HepG2 (cell line): ENCODE measurements around the gene DHX29. TPM values are rescaled to one million over a fixed set of nuclear protein-coding genes. Genes with fewer than 3 reads are reported as not detected.

Experiments used
- ARHGAP35 ChIP-seq: sonication (generic); formaldehyde crosslinking; IDR thresholded peaks from 2 replicates; pipeline ENCODE4 v1.9.0; 2022; ENCODE audit warnings: mild to moderate bottlenecking, inconsistent platforms, moderate library complexity, missing genetic modification reagents, borderline replicate concordance
- FOXM1 ChIP-seq: sonication (generic); formaldehyde crosslinking; IDR thresholded peaks from 2 replicates; pipeline ENCODE4 v1.5.0; 2020; ENCODE audit warnings: missing genetic modification reagents
- FOXP1 ChIP-seq, 2 experiments: fragments of 450-650 bp in 1 of 2; IDR thresholded peaks; 2 replicates each; pipeline ENCODE4 v1.6.1; 2017 to 2018; ENCODE audit warnings: antibody characterized with exemption in 1 of 2
- IKZF1 ChIP-seq: fragments of 450-650 bp; IDR thresholded peaks from 2 replicates; pipeline ENCODE4 v1.7.1; 2016
- LCORL ChIP-seq, 2 experiments: fragments of 450-650 bp in 1 of 2; sonication (generic) in 1 of 2; formaldehyde crosslinking in 1 of 2; IDR thresholded peaks; 2 replicates each; pipeline versions ENCODE4 v1.5.0 to v1.6.1; 2017 to 2020; ENCODE audit warnings: antibody characterized with exemption in 1 of 2, missing genetic modification reagents in 1 of 2
- MLLT10 ChIP-seq: sonication (generic); formaldehyde crosslinking; IDR thresholded peaks from 2 replicates; pipeline ENCODE4 v1.4.0; 2020; ENCODE audit warnings: missing genetic modification reagents
- RXRA ChIP-seq: sonication (generic); formaldehyde crosslinking; IDR thresholded peaks from 2 replicates; pipeline ENCODE4 v1.5.1; 2020; ENCODE audit warnings: missing genetic modification reagents
- ZIK1 ChIP-seq: sonication (generic); formaldehyde crosslinking; IDR thresholded peaks from 2 replicates; pipeline ENCODE4 v1.5.0; 2020; ENCODE audit warnings: mild to moderate bottlenecking, low read depth, missing genetic modification reagents, borderline replicate concordance
- ZNF274 ChIP-seq: sonication (generic); formaldehyde crosslinking; IDR thresholded peaks from 2 replicates; pipeline ENCODE4 v1.5.1; 2020; ENCODE audit warnings: mild to moderate bottlenecking, missing genetic modification reagents
- ZNF616 ChIP-seq: sonication (generic); formaldehyde crosslinking; IDR thresholded peaks from 2 replicates; pipeline ENCODE4 v1.5.0; 2020; ENCODE audit warnings: low read depth, mild to moderate bottlenecking, missing genetic modification reagents
- polyA plus RNA-seq, 8 experiments: library from polyadenylated mRNA; depleted of rRNA in 3 of 8; stranded (reverse) in 7 of 8; unstranded in 1 of 8; fragments of >200 nt; fragmentation: Illumina TruSeq in 4 of 8; extraction: Trizol in 4 of 8; gene quantifications; 2 replicates each; pipeline versions ENCODE4 v1.2.1 to v1.2.3, GENCODE V29; 2011 to 2016; ENCODE audit warnings: low read depth in 4 of 8, missing spikeins in 1 of 8, mixed read lengths in 1 of 8; ENCODE audit not compliant: insufficient read depth in 1 of 8
- total RNA-seq, 5 experiments: library from RNA; depleted of rRNA; stranded (reverse); fragments of >200 nt; fragmentation: Illumina TruSeq; extraction: Trizol; gene quantifications; 2 replicates each; pipeline ENCODE4 v1.2.3, GENCODE V29; 2016; ENCODE audit warnings: low read depth in 1 of 5
- TF ChIP-seq, protein P1 (sequence below): sonication (generic); formaldehyde crosslinking; conservative IDR thresholded peaks from 2 replicates; pipeline ENCODE4 v1.4.0; 2020; ENCODE audit warnings: mild to moderate bottlenecking, missing genetic modification reagents, moderate library complexity
- TF ChIP-seq, protein P2 (sequence below): IDR thresholded peaks from 2 replicates; pipeline ENCODE4 v1.6.1; 2016; ENCODE audit warnings: missing genetic modification reagents, missing compliant biosample characterization
- TF ChIP-seq, protein P3 (sequence below): sonication (generic); formaldehyde crosslinking; IDR thresholded peaks from 2 replicates; pipeline ENCODE4 v1.8.0; 2022; ENCODE audit warnings: low read depth, missing genetic modification reagents
- TF ChIP-seq, protein P4 (sequence below): sonication (generic); formaldehyde crosslinking; IDR thresholded peaks from 2 replicates; pipeline ENCODE4 v1.9.0; 2021; ENCODE audit warnings: missing genetic modification reagents, borderline replicate concordance
- TF ChIP-seq, protein P5 (sequence below): sonication (generic); formaldehyde crosslinking; IDR thresholded peaks from 2 replicates; pipeline ENCODE4 v1.4.0; 2020; ENCODE audit warnings: missing genetic modification reagents
- TF ChIP-seq, protein P6 (sequence below): sonication (generic); formaldehyde crosslinking; IDR thresholded peaks from 2 replicates; pipeline ENCODE4 v1.4.0; 2020; ENCODE audit warnings: low read depth, mild to moderate bottlenecking, missing genetic modification reagents

The DHX29 gene
- total and polyA plus RNA-seq, 2 of the 13 experiments (the other 11 are each of a cell fraction or from before 2014, with no cell fraction given): 1.9 to 22.0 TPM

DNA sequence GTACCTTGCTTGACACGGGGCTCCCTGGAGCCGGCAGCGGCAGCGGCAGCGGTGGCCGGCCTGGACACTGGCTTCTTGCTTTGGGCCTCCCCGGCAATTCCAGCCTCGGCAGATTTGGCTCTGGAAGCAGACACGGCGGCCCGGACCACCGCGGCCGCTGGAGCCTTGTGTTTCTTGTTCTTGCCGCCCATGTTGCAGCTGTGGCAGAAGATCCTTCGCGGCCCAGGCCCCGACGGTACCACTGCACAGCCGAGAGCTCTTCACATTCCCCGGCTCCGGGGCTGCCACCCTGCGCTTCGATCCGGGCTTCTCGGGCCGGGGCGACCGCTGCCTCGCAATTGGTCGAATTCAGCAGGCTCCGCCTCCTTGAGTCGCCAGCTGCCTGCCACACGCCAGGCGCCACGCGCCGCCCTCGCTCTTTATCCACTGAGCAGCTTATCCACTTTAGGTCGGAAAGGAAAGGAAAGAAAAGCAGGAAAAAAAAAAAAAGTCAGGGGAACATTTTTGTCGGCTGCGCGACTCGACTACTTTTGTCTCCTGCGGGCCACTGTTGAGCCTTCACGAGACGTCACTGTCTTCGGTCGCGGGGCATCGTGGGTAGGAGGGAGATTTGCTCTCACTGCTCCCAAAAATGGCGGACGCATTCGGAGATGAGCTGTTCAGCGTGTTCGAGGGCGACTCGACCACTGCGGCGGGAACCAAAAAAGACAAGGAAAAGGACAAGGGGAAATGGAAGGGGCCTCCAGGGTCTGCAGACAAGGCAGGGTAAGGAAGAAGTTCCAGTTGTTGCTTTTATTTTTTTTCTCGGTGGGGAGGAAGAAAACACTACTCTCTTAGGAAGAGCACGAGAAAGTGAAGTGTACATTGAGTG is at the start of gene DHX29, which contains the start of gene MTREX (continued):
- TF ChIP-seq, protein P1, sequence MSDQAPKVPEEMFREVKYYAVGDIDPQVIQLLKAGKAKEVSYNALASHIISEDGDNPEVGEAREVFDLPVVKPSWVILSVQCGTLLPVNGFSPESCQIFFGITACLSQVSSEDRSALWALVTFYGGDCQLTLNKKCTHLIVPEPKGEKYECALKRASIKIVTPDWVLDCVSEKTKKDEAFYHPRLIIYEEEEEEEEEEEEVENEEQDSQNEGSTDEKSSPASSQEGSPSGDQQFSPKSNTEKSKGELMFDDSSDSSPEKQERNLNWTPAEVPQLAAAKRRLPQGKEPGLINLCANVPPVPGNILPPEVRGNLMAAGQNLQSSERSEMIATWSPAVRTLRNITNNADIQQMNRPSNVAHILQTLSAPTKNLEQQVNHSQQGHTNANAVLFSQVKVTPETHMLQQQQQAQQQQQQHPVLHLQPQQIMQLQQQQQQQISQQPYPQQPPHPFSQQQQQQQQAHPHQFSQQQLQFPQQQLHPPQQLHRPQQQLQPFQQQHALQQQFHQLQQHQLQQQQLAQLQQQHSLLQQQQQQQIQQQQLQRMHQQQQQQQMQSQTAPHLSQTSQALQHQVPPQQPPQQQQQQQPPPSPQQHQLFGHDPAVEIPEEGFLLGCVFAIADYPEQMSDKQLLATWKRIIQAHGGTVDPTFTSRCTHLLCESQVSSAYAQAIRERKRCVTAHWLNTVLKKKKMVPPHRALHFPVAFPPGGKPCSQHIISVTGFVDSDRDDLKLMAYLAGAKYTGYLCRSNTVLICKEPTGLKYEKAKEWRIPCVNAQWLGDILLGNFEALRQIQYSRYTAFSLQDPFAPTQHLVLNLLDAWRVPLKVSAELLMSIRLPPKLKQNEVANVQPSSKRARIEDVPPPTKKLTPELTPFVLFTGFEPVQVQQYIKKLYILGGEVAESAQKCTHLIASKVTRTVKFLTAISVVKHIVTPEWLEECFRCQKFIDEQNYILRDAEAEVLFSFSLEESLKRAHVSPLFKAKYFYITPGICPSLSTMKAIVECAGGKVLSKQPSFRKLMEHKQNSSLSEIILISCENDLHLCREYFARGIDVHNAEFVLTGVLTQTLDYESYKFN (CRISPR knock-in tag): no peak; the same call in 1 of the 2 replicates
- TF ChIP-seq RXRA (CRISPR knock-in tag): peak; percentile 61
- TF ChIP-seq, protein P2, sequence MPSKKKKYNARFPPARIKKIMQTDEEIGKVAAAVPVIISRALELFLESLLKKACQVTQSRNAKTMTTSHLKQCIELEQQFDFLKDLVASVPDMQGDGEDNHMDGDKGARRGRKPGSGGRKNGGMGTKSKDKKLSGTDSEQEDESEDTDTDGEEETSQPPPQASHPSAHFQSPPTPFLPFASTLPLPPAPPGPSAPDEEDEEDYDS (CRISPR knock-in tag): peak; percentile 88
- TF ChIP-seq, protein P3, sequence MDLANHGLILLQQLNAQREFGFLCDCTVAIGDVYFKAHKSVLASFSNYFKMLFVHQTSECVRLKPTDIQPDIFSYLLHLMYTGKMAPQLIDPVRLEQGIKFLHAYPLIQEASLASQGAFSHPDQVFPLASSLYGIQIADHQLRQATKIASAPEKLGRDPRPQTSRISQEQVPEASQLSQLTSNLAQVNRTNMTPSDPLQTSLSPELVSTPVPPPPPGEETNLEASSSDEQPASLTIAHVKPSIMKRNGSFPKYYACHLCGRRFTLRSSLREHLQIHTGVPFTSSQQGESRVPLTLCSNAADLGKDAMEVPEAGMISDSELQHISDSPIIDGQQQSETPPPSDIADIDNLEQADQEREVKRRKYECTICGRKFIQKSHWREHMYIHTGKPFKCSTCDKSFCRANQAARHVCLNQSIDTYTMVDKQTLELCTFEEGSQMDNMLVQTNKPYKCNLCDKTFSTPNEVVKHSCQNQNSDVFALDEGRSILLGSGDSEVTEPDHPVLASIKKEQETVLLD (CRISPR knock-in tag): no peak
- 0 out of 2 replicates have a peak, but pooled peaks have one; percentile 40 for TF ChIP-seq ZIK1 (CRISPR knock-in tag)
- TF ChIP-seq LCORL (IDR thresholded peaks at IDR 0.05): 0 out of 2 replicates have a peak, but pooled peaks have one; percentile 3
- TF ChIP-seq LCORL (CRISPR knock-in tag; IDR thresholded peaks at IDR 0.05): peak; percentile 79
- TF ChIP-seq ZNF274 (CRISPR knock-in tag): 0 out of 2 replicates have a peak, but pooled peaks have one; percentile 32
- no peak for TF ChIP-seq IKZF1
- 0 out of 2 replicates have a peak, but pooled peaks have one; percentile 15 for TF ChIP-seq ZNF616 (CRISPR knock-in tag)
- no peak for TF ChIP-seq FOXP1 (IDR thresholded peaks at IDR 0.05)
- no peak for TF ChIP-seq FOXP1 (CRISPR knock-in tag; IDR thresholded peaks at IDR 0.05)
- TF ChIP-seq MLLT10: no peak
- no peak for TF ChIP-seq FOXM1 (CRISPR knock-in tag)
- TF ChIP-seq, protein P4, sequence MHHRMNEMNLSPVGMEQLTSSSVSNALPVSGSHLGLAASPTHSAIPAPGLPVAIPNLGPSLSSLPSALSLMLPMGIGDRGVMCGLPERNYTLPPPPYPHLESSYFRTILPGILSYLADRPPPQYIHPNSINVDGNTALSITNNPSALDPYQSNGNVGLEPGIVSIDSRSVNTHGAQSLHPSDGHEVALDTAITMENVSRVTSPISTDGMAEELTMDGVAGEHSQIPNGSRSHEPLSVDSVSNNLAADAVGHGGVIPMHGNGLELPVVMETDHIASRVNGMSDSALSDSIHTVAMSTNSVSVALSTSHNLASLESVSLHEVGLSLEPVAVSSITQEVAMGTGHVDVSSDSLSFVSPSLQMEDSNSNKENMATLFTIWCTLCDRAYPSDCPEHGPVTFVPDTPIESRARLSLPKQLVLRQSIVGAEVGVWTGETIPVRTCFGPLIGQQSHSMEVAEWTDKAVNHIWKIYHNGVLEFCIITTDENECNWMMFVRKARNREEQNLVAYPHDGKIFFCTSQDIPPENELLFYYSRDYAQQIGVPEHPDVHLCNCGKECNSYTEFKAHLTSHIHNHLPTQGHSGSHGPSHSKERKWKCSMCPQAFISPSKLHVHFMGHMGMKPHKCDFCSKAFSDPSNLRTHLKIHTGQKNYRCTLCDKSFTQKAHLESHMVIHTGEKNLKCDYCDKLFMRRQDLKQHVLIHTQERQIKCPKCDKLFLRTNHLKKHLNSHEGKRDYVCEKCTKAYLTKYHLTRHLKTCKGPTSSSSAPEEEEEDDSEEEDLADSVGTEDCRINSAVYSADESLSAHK (CRISPR knock-in tag): no peak
- TF ChIP-seq ARHGAP35 (CRISPR knock-in tag): 0 out of 2 replicates have a peak, but pooled peaks have one; percentile 51
- TF ChIP-seq, protein P5, sequence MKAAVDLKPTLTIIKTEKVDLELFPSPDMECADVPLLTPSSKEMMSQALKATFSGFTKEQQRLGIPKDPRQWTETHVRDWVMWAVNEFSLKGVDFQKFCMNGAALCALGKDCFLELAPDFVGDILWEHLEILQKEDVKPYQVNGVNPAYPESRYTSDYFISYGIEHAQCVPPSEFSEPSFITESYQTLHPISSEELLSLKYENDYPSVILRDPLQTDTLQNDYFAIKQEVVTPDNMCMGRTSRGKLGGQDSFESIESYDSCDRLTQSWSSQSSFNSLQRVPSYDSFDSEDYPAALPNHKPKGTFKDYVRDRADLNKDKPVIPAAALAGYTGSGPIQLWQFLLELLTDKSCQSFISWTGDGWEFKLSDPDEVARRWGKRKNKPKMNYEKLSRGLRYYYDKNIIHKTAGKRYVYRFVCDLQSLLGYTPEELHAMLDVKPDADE (CRISPR knock-in tag): 0 out of 2 replicates have a peak, but pooled peaks have one; percentile 37
- TF ChIP-seq, protein P6, sequence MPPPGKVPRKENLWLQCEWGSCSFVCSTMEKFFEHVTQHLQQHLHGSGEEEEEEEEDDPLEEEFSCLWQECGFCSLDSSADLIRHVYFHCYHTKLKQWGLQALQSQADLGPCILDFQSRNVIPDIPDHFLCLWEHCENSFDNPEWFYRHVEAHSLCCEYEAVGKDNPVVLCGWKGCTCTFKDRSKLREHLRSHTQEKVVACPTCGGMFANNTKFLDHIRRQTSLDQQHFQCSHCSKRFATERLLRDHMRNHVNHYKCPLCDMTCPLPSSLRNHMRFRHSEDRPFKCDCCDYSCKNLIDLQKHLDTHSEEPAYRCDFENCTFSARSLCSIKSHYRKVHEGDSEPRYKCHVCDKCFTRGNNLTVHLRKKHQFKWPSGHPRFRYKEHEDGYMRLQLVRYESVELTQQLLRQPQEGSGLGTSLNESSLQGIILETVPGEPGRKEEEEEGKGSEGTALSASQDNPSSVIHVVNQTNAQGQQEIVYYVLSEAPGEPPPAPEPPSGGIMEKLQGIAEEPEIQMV (CRISPR knock-in tag): no peak
